Superior temporal gyrus (tissue), 1 donor: ENCODE data around the gene FXYD4.
"Not testable (repeated sequence)": the region's sequence is repeated elsewhere in the genome, so short reads cannot be mapped to it uniquely, and the experiment has no call there.

Experiments used
- DNase-seq: peaks from one replicate; pipeline ENCODE4 v3.0.0-alpha.2; 2016; ENCODE audit errors: extremely low spot score

FXYD4 gene

GRCh38 chr10:43375401-43376020 lies 4.1 kb downstream of the FXYD4 start:
- no peak for DNase-seq

- no peak for DNase-seq
Observed at GRCh38 chr10:43376046-43376635, 4.7 kb downstream of the FXYD4 start.

DNA sequence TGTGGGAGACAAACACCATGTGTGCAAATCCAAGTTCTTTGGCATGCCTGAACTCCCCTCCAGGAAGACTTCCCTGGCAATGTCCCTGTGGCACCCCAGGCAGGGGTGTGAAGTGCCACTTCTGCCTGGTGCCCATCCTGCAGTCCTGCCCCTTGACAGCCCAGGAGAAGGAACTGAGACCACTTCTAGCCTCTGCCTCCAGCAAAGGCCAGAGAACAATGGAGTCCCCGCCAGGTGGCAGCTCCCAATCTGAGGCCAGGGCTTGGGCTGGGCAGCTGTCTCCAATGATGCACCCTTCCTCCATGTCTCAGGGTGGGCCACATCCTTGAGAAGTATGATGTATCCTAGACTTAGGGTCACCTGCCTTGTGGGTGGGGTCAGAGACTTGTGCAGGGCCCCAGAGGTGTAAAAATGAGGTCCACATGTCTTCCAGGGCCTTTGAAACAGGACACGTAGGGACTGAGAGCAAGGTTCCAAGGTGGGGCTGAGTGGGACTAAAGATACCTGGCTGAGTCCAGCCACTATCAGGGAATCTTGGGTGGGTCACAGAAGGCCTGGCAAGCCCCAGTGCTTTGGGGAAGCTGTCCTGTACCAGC lies 5.5 kb downstream of the FXYD4 start:
- no peak for DNase-seq

DNA sequence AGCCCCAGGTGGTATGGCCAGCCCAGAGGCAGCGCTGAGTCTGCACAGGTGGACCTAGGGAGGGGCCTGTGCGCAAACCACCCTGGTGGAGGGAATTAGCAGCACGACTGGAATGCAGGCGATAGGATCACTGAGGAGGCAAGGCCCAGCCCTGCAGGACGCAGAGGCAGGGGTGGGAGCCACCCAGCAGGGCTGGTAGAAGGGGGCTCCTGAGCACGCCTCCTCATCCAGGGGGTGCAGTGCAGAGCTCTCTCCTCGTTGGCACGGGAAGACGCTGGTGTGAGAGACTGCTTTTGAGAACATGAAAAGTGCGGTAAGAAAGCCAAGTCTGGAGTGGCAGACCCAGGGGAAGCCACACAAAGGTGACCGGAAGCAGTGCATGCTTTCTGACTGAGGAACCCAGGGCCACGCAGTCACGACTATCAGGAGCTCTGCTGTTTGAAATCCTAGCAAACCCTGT lies 6.0 kb downstream of the FXYD4 start:
- DNase-seq: no peak

DNA sequence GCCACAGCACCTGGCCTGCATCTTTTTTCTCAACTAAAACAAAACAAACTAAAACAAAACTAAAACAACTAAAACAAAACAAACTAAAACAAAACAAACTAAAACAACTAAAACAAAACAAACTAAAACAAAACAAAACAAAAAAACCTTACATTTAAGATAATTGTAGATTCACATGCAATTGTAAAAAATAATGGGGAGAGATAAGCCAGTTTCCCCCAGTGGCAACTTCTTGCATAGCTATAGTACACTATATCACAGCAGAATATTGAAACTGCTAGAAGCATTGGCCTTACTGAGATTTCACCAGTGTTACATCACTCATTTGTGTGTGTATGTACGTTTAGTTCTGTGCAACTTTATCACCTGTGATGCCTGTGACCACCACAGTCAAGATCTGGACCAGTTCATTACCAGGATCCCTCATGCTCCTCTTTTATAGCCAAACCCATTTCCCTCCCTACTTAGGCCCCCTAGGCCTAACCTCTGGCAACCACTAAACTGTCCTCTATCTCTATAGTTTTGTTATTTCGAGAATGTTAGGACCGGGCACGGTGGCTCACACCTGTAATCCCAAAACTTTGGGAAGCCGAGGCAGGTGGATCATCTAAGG lies 9.3 kb downstream of the FXYD4 start:
- no peak for DNase-seq

- DNase-seq: no peak
Observed at GRCh38 chr10:43383204-43383971, 12.0 kb downstream of the FXYD4 start.

GRCh38 chr10:43384252-43385221 lies 13.1 kb downstream of the FXYD4 start:
- no peak for DNase-seq

GRCh38 chr10:43385412-43386004 lies 14.1 kb downstream of the FXYD4 start:
- DNase-seq: no peak

DNA sequence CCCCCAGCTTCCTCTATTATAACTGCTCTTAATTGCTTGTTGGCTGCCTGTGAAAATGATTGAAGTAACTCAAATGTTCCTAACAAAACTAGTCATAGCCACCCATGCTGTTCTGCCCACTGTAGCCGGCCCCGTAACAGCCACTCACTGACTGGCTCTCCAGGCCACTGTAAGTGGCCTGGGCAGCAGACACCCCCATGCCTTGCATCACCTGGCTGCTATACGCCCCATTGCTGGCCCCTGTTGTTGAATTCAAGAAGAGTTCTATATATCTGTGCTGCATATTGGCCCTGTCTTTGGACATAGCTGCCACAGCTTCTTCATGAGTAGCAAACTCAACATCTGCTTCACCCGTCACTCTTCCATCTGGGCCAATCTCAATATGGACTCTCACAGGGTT lies 15.1 kb downstream of the FXYD4 start:
- DNase-seq: no peak

DNA sequence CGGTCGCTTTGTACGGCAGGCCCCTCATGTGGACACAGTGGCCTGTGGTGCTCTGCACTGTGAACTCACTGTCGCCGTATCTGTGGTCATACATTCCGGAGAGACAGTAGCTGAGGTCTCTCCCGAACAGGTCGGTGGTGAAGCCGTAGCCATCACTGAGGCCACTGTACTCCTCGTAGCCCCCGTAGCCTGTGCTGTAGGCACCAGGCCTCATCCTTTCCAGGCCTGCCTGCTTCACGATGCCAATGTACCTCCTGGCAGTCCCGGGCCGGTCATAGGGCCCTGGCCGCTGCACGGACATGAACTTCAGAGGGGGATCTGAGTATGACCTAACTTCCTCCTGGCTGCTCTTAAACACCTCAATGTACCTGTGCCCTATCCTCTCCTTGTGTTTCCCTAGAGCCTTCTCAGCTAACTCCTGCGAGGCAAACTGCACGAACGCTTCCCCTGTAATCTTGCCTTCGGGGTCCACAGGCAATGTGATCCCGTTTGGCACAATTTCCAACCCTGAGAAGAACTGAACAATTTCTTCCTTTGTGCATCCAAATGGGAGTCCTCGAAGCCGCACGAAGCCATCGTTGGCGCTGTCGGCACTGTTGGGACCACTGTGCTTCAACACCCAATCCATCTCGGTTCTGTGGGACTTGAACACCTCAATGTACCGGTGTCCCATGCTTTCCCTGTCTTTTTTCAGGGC lies 15.7 kb downstream of the FXYD4 start:
- DNase-seq: no peak

DNA sequence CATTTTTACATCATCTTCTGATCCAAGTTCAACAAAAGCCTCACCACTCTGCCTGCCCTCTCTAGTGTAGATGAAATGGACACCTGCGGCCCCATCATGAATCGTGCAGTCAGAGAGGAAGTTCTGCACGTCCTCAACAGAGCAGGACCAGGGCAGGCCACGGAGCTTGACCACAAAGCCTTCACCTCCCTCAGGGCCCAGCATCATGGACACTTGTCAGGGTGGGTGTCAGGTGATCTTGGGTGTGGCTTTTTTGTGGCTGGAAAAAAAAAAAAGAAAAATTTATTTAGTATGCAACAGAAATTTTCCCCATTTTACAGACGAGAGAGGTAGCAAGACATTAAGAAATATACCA lies 16.2 kb downstream of the FXYD4 start:
- DNase-seq: no peak

GRCh38 chr10:43389867-43390266 lies 18.4 kb downstream of the FXYD4 start:
- no peak for DNase-seq

GRCh38 chr10:43390333-43390732 lies 18.9 kb downstream of the FXYD4 start:
- no peak for DNase-seq

- peak; percentile 88 for DNase-seq
Observed at GRCh38 chr10:43390759-43391158, 19.3 kb downstream of the FXYD4 start.

GRCh38 chr10:43391496-43391895 lies 20.1 kb downstream of the FXYD4 start:
- DNase-seq: no peak

DNA sequence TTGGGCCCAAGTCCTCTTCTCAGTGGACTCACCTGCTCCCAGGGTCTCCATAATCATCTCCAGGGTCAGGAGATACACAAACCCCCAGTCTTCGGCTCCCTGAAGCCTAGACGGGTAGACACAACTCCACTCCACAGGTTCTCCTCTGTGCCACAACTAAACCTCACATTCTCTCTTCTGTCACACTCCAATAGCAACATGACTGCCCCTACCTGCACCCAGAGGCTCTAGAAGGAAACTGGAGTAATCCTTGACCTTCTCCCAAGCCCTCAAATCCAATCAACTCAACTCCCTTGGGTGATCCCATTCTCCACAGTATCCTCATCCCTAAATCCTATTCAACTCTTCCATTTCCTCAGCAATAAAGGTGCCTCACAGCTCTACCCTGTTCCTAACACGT lies 21.3 kb downstream of the FXYD4 start:
- no peak for DNase-seq

GRCh38 chr10:43393186-43393585 lies 21.8 kb downstream of the FXYD4 start:
- DNase-seq: not testable (repeated sequence)

DNA sequence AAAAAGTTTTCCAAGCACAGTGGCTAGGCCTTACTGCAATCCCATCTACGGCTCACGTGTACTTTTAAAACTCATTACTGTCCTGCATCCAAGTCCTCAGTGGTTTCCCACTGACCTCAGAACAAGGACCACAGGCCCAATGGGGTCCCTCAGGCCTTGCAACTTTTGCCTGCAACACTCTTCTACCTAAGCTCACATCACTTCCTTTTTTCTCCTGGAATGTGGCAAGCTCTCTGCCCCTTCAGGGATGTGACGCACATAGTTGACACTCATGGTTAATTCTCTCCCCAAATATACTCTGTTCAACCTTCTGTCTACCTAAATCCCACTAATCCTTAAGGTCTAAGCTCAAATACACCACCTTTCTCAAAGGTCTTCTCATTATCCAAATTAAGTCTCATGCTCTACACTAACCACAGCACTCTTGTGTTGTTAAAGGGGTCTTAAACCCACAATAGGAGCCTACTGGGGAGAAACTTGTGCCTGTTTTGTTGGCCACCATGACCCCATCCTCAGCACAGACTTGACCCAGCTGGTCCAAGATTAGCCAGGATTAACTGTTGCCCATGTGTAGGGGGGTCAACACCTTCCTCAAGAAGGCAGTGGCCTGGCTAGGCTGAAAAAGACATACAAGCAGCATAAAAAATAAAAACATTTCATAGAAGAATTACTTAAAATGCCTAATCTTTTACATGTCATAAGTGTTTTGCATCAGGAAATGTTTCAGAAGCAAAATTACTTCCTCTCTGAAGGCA lies 22.3 kb downstream of the FXYD4 start:
- DNase-seq: no peak

GRCh38 chr10:43394868-43395267 lies 23.4 kb downstream of the FXYD4 start:
- no peak for DNase-seq
